Stimulated activated naive B cell treated with anti-CD40 and anti-IgM and Interleukin-4, amounts not matched to agents 10 μg/mL and 1 μg/mL and 100 μg/mL, for 72 hours (primary cell): Measurements from ENCODE around the gene ZNF507.
A peak's percentile ranks its signal among the peaks of the same experiment; 100 is the strongest.
"Not testable (repeated sequence)": the region's sequence is repeated elsewhere in the genome, so short reads cannot be mapped to it uniquely, and the experiment has no call there.

ENCODE experiments used
- ATAC-seq, 2 donors: fragments of 150-1000 bp; cut with Tn5 transposase; replicated peaks; 2 replicates each; pipeline ENCODE4 v1.10.0; 2021; ENCODE audit warnings: moderate library complexity in 1 of 2
- DNase-seq: peaks from one replicate; pipeline ENCODE4 v3.0.0; 2021
- H3K27ac Mint-ChIP-seq: one replicate; pipeline ENCODE4 v1.8.0; 2022; ENCODE audit warnings: mild to moderate bottlenecking, mixed read lengths
- H3K27me3 Mint-ChIP-seq, 2 donors: one replicate each; pipeline ENCODE4 v1.8.0; 2022; ENCODE audit warnings: mixed read lengths in 2 of 2
- H3K36me3 Mint-ChIP-seq, 2 donors: one replicate each; pipeline ENCODE4 v1.8.0; 2022; ENCODE audit warnings: mixed read lengths in 2 of 2, mild to moderate bottlenecking in 1 of 2
- H3K4me1 Mint-ChIP-seq, 2 donors: one replicate each; pipeline ENCODE4 v1.8.0; 2022; ENCODE audit warnings: mixed read lengths in 2 of 2, mild to moderate bottlenecking in 1 of 2
- H3K4me3 Mint-ChIP-seq, 2 donors: one replicate each; pipeline ENCODE4 v1.8.0; 2022; ENCODE audit warnings: mild to moderate bottlenecking in 2 of 2, mixed read lengths in 2 of 2, moderate library complexity in 1 of 2
- H3K9me3 Mint-ChIP-seq, 2 donors: one replicate each; pipeline ENCODE4 v1.8.0; 2022; ENCODE audit warnings: mixed read lengths in 2 of 2, mild to moderate bottlenecking in 1 of 2

The ZNF507 gene

DNA sequence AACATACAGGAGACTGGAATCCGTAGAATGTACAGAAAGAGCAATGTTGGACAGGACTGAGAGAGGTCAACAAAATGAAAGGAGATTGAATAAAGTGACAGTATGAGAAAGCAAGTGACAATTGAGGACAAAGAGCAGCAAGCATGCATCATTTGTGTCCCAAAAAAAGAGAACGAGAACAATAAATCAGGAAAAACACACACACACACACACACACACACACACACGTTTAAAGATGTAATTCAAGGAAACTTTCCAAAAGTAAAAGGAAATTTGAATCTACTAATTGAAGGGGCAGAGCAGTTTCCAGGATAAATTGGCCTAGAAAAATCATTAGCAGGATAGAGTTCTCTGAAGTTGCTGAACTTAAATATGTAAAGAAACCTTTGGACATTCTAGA lies 77.0 kb downstream of the ZNF507 start:
- ATAC-seq (no peak), DNase-seq (no peak)
- H3K4me1 Mint-ChIP-seq = peaks cover 9 to 17% of the 10 kb centered on the region in 2 donors
- peaks cover 0 to 2% of the 10 kb centered on the region in 2 donors for H3K9me3 Mint-ChIP-seq
- H3K27ac Mint-ChIP-seq = peak overlapping the region; percentile 57
- H3K4me3 Mint-ChIP-seq = peak overlapping the region; percentile 1 to 32
- peaks cover 6 to 16% of the 10 kb centered on the region in 2 donors for H3K36me3 Mint-ChIP-seq
- no peaks in the 10 kb centered on the region for H3K27me3 Mint-ChIP-seq

DNA sequence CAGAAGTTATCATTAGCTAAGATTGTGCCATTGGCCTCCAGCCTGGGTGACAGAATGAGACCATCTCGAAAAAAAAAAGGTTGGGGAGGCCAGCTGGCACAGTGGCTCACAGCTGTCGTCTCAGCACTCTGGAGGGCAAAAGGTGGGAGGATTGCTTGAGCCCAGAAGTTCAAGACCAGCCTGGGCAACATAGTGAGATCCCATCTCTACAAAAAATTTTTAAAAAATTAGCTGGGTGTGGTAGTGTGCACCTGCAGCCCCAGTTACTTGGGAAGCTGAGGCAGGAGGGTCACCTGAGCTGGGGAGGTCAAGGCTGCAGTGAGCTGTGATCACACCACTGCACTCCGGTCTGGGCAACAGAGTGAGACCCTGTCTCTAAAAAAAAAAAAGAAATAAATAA lies 78.5 kb downstream of the ZNF507 start:
- ATAC-seq, H3K27me3 Mint-ChIP-seq, H3K27ac Mint-ChIP-seq, H3K9me3 Mint-ChIP-seq, H3K4me3 Mint-ChIP-seq, DNase-seq: not testable (repeated sequence)
- H3K4me1 Mint-ChIP-seq = peaks cover 9 to 17% of the 10 kb centered on the region in 2 donors
- H3K36me3 Mint-ChIP-seq = peaks cover 4 to 19% of the 10 kb centered on the region in 2 donors

DNA sequence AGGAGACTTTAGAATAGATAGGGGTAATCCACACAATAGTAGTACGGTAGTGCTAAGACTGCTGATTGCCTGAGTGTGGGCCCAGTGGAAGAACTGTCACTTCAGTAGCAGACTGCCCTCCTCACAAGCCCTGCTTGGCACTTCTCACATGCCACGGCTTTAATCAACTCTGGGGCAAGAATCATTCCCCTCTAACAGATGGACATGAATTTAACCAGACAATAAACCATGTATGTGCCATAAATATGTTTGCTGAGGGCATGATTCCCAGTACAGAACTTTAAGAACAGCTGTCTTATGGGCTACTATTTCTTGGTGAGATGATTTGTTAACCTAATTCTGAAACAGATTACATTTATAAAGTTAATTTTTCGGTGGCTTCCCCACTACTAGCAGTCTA lies 82.1 kb downstream of the ZNF507 start:
- Mint-ChIP-seq H3K36me3 (peaks cover 3 to 14% of the 10 kb centered on the region in 2 donors), H3K9me3 (no peaks in the 10 kb centered on the region), H3K4me3 (no peak overlapping the region), H3K27ac (no peak overlapping the region), H3K4me1 (peaks cover 0 to 4% of the 10 kb centered on the region in 2 donors), H3K27me3 (no peaks in the 10 kb centered on the region)
- ATAC-seq = no peak
- no peak for DNase-seq

DNA sequence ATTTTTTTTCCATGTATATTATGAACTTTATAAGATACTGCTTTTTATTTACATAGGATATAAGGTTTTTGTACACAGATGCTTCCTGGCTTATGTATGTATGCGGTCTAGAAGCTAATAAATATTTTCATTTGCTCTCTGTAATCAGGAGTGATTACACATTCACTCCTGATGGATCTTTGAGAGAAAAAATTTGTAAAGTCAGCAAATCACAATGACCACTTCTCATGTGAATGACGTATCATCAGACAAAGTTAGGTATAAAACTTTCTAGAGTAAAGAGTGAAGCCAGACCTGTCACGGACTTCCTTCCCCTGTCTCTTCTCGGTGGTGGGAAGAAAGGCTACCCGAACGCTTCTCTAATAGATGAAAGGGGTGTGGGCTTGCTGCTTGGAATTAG lies 91.3 kb downstream of the ZNF507 start:
- Mint-ChIP-seq H3K27ac (no peak overlapping the region), H3K36me3 (peaks cover 17 to 25% of the 10 kb centered on the region in 2 donors)

DNA sequence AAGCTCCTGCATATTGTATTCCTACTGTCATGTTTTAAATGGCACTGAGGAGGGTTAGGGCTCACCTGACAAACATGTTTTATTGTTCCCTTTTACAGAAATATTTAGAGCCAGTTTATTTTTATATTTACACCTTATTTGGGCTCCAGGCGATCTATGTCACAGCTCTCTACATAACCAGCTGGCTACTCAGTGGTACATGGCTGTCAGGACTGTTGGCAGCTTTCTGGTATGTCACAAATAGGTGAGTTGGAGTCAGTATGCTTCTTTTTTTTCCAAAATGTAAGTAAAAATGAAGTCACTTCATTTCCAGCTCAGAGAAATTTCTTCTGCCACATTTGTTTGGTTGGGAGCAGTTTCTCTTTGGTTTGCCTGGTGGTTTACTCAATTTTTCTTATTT lies 91.7 kb downstream of the ZNF507 start:
- Mint-ChIP-seq H3K4me1 (peaks cover 0 to 2% of the 10 kb centered on the region in 2 donors), H3K9me3 (no peaks in the 10 kb centered on the region), H3K36me3 (peaks cover 17 to 25% of the 10 kb centered on the region in 2 donors), H3K27me3 (no peaks in the 10 kb centered on the region), H3K27ac (no peak overlapping the region), H3K4me3 (no peak overlapping the region)
- DNase-seq = no peak
- no peak for ATAC-seq

More for the DNA sequence above, 91.3 kb downstream of the ZNF507 start:
- DNase-seq = no peak
- peaks cover 0 to 2% of the 10 kb centered on the region in 2 donors for H3K4me1 Mint-ChIP-seq
- no peak overlapping the region for H3K4me3 Mint-ChIP-seq
- no peaks in the 10 kb centered on the region for H3K27me3 Mint-ChIP-seq
- no peak for ATAC-seq
- no peaks in the 10 kb centered on the region for H3K9me3 Mint-ChIP-seq
